KMS-11 (cell line): Measurements from ENCODE around the gene CNTN3.

ENCODE experiments used
- H2AFZ ChIP-seq: fragments of 200-600 bp; sonication (generic); 2 replicates; pipeline ENCODE4 v1.6.1; 2016; ENCODE audit warnings: antibody characterized with exemption, mixed run types, low read depth
- H3K27ac ChIP-seq: fragments of 200-600 bp; sonication (generic); 2 replicates; pipeline ENCODE4 v1.6.1; 2016; ENCODE audit warnings: mild to moderate bottlenecking, mixed run types
- H3K27me3 ChIP-seq: fragments of 200-600 bp; sonication (generic); 2 replicates; pipeline ENCODE4 v1.6.1; 2017; ENCODE audit warnings: mild to moderate bottlenecking, low read depth, mixed run types, moderate library complexity; ENCODE audit not compliant: insufficient read depth
- H3K36me3 ChIP-seq: fragments of 200-600 bp; sonication (generic); 2 replicates; pipeline ENCODE4 v1.6.1; 2017; ENCODE audit warnings: mild to moderate bottlenecking, mixed run types; ENCODE audit not compliant: insufficient read depth
- H3K4me1 ChIP-seq: fragments of 200-600 bp; sonication (generic); 2 replicates; pipeline ENCODE4 v1.6.1; 2016; ENCODE audit warnings: mild to moderate bottlenecking, low read depth, mixed run types; ENCODE audit not compliant: poor library complexity, severe bottlenecking
- H3K4me2 ChIP-seq: fragments of 200-600 bp; sonication (generic); 2 replicates; pipeline ENCODE4 v1.7.0; 2016; ENCODE audit warnings: mild to moderate bottlenecking, mixed run types
- H3K4me3 ChIP-seq: fragments of 200-600 bp; sonication (generic); IDR thresholded peaks from 2 replicates; pipeline ENCODE4 v1.6.1; 2017; ENCODE audit warnings: low read depth, low read length, mixed read lengths; ENCODE audit not compliant: insufficient read depth
- H3K79me2 ChIP-seq: fragments of 200-600 bp; sonication (generic); 2 replicates; pipeline ENCODE4 v1.6.1; 2016; ENCODE audit warnings: low read depth, mixed run types; ENCODE audit not compliant: insufficient read depth
- H3K9ac ChIP-seq: fragments of 200-600 bp; sonication (generic); 2 replicates; pipeline ENCODE4 v1.6.1; 2016; ENCODE audit warnings: mild to moderate bottlenecking, mixed run types
- H4K20me1 ChIP-seq: fragments of 200-600 bp; sonication (generic); 2 replicates; pipeline ENCODE4 v1.6.1; 2016; ENCODE audit warnings: mild to moderate bottlenecking, mixed run types; ENCODE audit not compliant: insufficient read depth
- CTCF ChIP-seq: fragments of 200-600 bp; sonication (generic); conservative IDR thresholded peaks from 2 replicates; pipeline ENCODE4 v1.6.1; 2017; ENCODE audit warnings: low read depth, mild to moderate bottlenecking, antibody characterized with exemption, low read length, moderate library complexity, mixed read lengths

Gene CNTN3

GRCh38 chr3:74599564-74599963 lies 14.9 kb downstream of the CNTN3 start:
- Histone ChIP-seq H3K4me2 (no peak overlapping the region), H3K4me1 (no peaks in the 10 kb centered on the region), H3K4me3 (no peak overlapping the region), H3K27me3 (no peaks in the 10 kb centered on the region), H2AFZ (no peak overlapping the region), H3K36me3 (no peaks in the 10 kb centered on the region), H3K79me2 (no peaks in the 10 kb centered on the region), H3K27ac (no peak overlapping the region), H3K9ac (no peak overlapping the region), H4K20me1 (no peaks in the 10 kb centered on the region)
- no peak for TF ChIP-seq CTCF

DNA sequence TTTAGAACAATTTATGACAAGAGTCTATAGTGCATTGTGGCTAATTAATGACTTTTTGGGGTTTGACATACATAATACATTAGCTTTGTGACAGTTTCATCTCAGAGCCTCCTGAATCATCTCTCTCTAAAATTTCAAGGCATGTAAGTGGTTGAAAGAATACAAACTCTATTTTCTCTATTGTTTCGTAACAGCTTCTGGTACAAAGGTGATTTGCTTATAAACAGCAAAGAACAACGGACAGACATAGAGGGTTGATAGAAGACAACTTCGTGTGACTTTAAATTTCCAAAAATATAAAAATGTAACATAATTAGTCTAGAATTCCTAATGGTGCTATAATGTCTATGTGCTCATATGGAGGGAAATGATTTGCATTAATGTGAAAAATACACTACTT lies 21.3 kb downstream of the CNTN3 start:
- Histone ChIP-seq H3K27me3 (no peaks in the 10 kb centered on the region), H3K9ac (no peak overlapping the region), H3K4me3 (no peak overlapping the region), H3K36me3 (no peaks in the 10 kb centered on the region), H4K20me1 (no peaks in the 10 kb centered on the region), H2AFZ (no peak overlapping the region), H3K4me1 (no peaks in the 10 kb centered on the region), H3K4me2 (no peak overlapping the region), H3K27ac (no peak overlapping the region), H3K79me2 (no peaks in the 10 kb centered on the region)
- TF ChIP-seq CTCF: no peak

DNA sequence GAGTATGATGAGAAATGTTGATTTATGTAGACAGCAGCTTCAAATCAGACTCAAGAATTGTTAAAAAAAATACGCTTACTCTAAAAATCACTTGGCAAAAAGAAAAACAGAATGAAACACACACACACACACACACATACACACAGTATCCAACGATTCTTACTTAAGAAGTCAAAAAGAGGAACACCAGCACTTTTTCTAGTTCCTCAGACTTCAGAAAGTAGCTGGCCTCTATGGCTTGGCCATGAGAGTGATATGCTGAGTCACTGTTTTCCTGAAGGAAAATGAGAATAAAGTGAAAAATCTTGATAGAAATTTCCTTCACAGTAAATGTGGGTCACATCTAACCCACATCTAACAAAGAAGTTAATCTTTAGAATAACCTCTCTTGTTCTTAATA lies 22.1 kb downstream of the CNTN3 start:
- no peak overlapping the region for H3K27ac ChIP-seq
- H3K79me2 ChIP-seq: no peaks in the 10 kb centered on the region
- no peak for TF ChIP-seq CTCF
- no peak overlapping the region for H3K4me3 ChIP-seq
- no peaks in the 10 kb centered on the region for H3K4me1 ChIP-seq
- H3K36me3 ChIP-seq: no peaks in the 10 kb centered on the region
- H3K27me3 ChIP-seq: no peaks in the 10 kb centered on the region
- no peak overlapping the region for H2AFZ ChIP-seq
- H4K20me1 ChIP-seq: no peaks in the 10 kb centered on the region
- no peak overlapping the region for H3K9ac ChIP-seq
- H3K4me2 ChIP-seq: no peak overlapping the region

DNA sequence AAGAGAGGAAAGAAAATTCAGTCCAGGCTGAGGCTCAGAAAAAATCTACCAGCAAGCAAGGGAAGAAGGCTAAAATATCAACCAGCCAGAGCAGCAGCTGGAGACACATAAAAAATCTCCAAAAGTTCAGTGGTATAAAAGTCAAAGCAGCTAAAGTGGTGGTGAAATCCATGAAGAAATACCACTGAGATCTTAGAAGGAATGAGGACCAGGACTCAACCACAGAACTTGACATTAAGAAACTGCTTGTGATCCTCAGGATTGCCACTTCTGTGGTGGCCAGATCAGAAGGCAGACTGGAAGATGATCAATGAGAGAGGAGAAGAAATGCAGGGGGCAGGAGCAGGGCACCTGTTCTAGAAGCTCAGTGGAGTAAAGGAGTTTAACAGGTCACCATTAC lies 22.5 kb downstream of the CNTN3 start:
- H3K36me3 ChIP-seq: no peaks in the 10 kb centered on the region
- TF ChIP-seq CTCF: no peak
- no peaks in the 10 kb centered on the region for H3K79me2 ChIP-seq
- no peak overlapping the region for H3K9ac ChIP-seq
- H4K20me1 ChIP-seq: no peaks in the 10 kb centered on the region
- H3K27ac ChIP-seq: no peak overlapping the region
- H3K4me1 ChIP-seq: no peaks in the 10 kb centered on the region
- no peak overlapping the region for H3K4me2 ChIP-seq
- H2AFZ ChIP-seq: no peak overlapping the region
- no peak overlapping the region for H3K4me3 ChIP-seq
- no peaks in the 10 kb centered on the region for H3K27me3 ChIP-seq

- Histone ChIP-seq H3K4me2 (no peak overlapping the region), H3K36me3 (no peaks in the 10 kb centered on the region), H3K79me2 (no peaks in the 10 kb centered on the region)
Measured at GRCh38 chr3:74591342-74591741, 23.1 kb downstream of the CNTN3 start.

More at GRCh38 chr3:74591342-74591741, 23.1 kb downstream of the CNTN3 start:
- no peak overlapping the region for H3K4me3 ChIP-seq
- no peaks in the 10 kb centered on the region for H3K4me1 ChIP-seq
- H3K9ac ChIP-seq: no peak overlapping the region
- no peaks in the 10 kb centered on the region for H4K20me1 ChIP-seq
- no peak overlapping the region for H3K27ac ChIP-seq
- TF ChIP-seq CTCF: no peak
- no peak overlapping the region for H2AFZ ChIP-seq
- H3K27me3 ChIP-seq: no peaks in the 10 kb centered on the region
